Upper lobe of left lung (tissue), 6 donors: ENCODE data around the gene RIOK3. TPM values are rescaled to one million over a fixed set of nuclear protein-coding genes. Genes with fewer than 3 reads are reported as not detected.

Experiments
- ATAC-seq, 2 donors: fragments of 200-7000 bp; cut with Tn5 transposase; one replicate each; pipeline ENCODE4 v1.9.1; 2022; ENCODE audit warnings: mild to moderate bottlenecking in 2 of 2, moderate library complexity in 2 of 2; ENCODE audit not compliant: low FRiP score in 2 of 2
- DNase-seq, 2 donors: peaks; one replicate each; pipeline ENCODE4 v3.0.0-alpha.2; 2019 to 2020
- H3K27ac ChIP-seq, 4 donors: fragments of 200-600 bp; sonication (generic); one replicate each; pipeline ENCODE4 v1.5.1; 2016 to 2019
- H3K27me3 ChIP-seq, 4 donors: fragments of 200-600 bp; sonication (generic); one replicate each; pipeline ENCODE4 v1.5.1; 2017 to 2019
- H3K36me3 ChIP-seq, 4 donors: fragments of 200-600 bp; sonication (generic); one replicate each; pipeline ENCODE4 v1.5.1; 2016 to 2019
- H3K4me1 ChIP-seq, 4 donors: fragments of 200-600 bp; sonication (generic); one replicate each; pipeline ENCODE4 v1.5.1; 2018 to 2019
- H3K4me3 ChIP-seq, 4 donors: fragments of 200-600 bp; sonication (generic); one replicate each; pipeline ENCODE4 v1.5.1; 2017 to 2019; ENCODE audit warnings: mild to moderate bottlenecking in 2 of 4, moderate library complexity in 1 of 4
- H3K9me3 ChIP-seq, 4 donors: fragments of 200-600 bp; sonication (generic); one replicate each; pipeline ENCODE4 v1.5.1; 2018 to 2019
- CTCF ChIP-seq, 6 experiments: fragments of 450-650 bp in 4 of 6; fragments of 200-600 bp in 2 of 6; sonication (generic) in 2 of 6; IDR thresholded peaks; one replicate each; pipeline ENCODE4 v1.5.1; 2016 to 2019; ENCODE audit warnings: antibody characterized with exemption in 6 of 6
- EP300 ChIP-seq, 4 donors: sonication (generic); formaldehyde crosslinking; IDR thresholded peaks; one replicate each; pipeline ENCODE4 v1.5.1; 2017; ENCODE audit warnings: antibody characterized with exemption in 4 of 4, control low read depth in 2 of 4
- POLR2A ChIP-seq, 4 donors: fragments of 450-650 bp; IDR thresholded peaks; one replicate each; pipeline ENCODE4 v1.5.1; 2016 to 2017; ENCODE audit warnings: antibody characterized with exemption in 4 of 4, mild to moderate bottlenecking in 2 of 4
- POLR2AphosphoS5 ChIP-seq, 2 donors: sonication (generic); formaldehyde crosslinking; IDR thresholded peaks; one replicate each; pipeline ENCODE4 v1.5.1; 2017; ENCODE audit warnings: antibody characterized with exemption in 2 of 2
- WGBS, 2 donors: methylation state at CpG; one replicate each; pipeline ENCODE4 v1.1.5; 2017 to 2018; 5-methylcytosine and 5-hydroxymethylcytosine counted together
- total RNA-seq, 6 donors: library from RNA; depleted of rRNA in 4 of 6; stranded (reverse); fragments of >200 nt in 4 of 6; gene quantifications; one replicate each; pipeline versions ENCODE4 v1.1.0 to v1.2.1, GENCODE V29; 2016 to 2021
- donor health status: DM: no; HTN: no; CAD: no; lungs with moderate emphysema.
- donor health status: DM: no; HTN: yes; CAD: no; lungs with severe emphysema.

Gene RIOK3
- total RNA-seq, 6 donors from 2014 or later, result 54.7 to 91.1 (median 60.0) TPM

GRCh38 chr18:23521271-23521670 is 68.2 kb downstream of the RIOK3 start:
- Histone ChIP-seq H3K27me3 (no peaks in the 10 kb centered on the region), H3K9me3 (no peaks in the 10 kb centered on the region), H3K4me3 (no peak overlapping the region), H3K36me3 (peaks cover 31 to 96% (median 75%) of the 10 kb centered on the region in 4 donors), H3K27ac (peak overlapping the region in 3 of 4 donors; percentile 9 to 83 (median 78)), H3K4me1 (peaks cover 17 to 28% (median 19%) of the 10 kb centered on the region in 4 donors)
- 68 to 83% methylated on average over 7 of the region's 7 CpGs for WGBS, 2 donors
- DNase-seq (no peak), ATAC-seq (no peak)
- no peak for TF ChIP-seq POLR2A (IDR thresholded peaks at IDR 0.05)
- no peak for TF ChIP-seq EP300 (IDR thresholded peaks at IDR 0.05)
- TF ChIP-seq POLR2AphosphoS5 (IDR thresholded peaks at IDR 0.05), result no peak
- TF ChIP-seq CTCF (IDR thresholded peaks at IDR 0.05), result no peak

GRCh38 chr18:23521907-23522306 is 68.8 kb downstream of the RIOK3 start:
- Histone ChIP-seq H3K4me1 (peaks cover 16 to 26% (median 18%) of the 10 kb centered on the region in 4 donors), H3K27me3 (no peaks in the 10 kb centered on the region), H3K4me3 (no peak overlapping the region), H3K9me3 (no peaks in the 10 kb centered on the region), H3K36me3 (peaks cover 31 to 96% (median 79%) of the 10 kb centered on the region in 4 donors), H3K27ac (peak overlapping the region; percentile 57 to 83 (median 80))
- no peak for DNase-seq
- no peak for ATAC-seq
- TF ChIP-seq EP300 (IDR thresholded peaks at IDR 0.05) (no peak), CTCF (IDR thresholded peaks at IDR 0.05) (no peak), POLR2AphosphoS5 (IDR thresholded peaks at IDR 0.05) (no peak), POLR2A (IDR thresholded peaks at IDR 0.05) (no peak)
- 75 to 77% methylated on average over 7 of the region's 7 CpGs for WGBS, 2 donors

GRCh38 chr18:23523429-23524212 is 70.5 kb downstream of the RIOK3 start:
- TF ChIP-seq POLR2A (IDR thresholded peaks at IDR 0.05), result no peak
- peak in 1 of 4 donors; percentile 24 for TF ChIP-seq EP300 (IDR thresholded peaks at IDR 0.05)
- peaks cover 23 to 96% (median 79%) of the 10 kb centered on the region in 4 donors for H3K36me3 ChIP-seq
- H3K4me3 ChIP-seq, result no peak overlapping the region
- 51 to 67% methylated on average over 12 of the region's 12 CpGs for WGBS, 2 donors
- no peaks in the 10 kb centered on the region for H3K27me3 ChIP-seq
- no peaks in the 10 kb centered on the region for H3K9me3 ChIP-seq
- H3K4me1 ChIP-seq, result peaks cover 17 to 26% (median 20%) of the 10 kb centered on the region in 4 donors
- H3K27ac ChIP-seq, result peak overlapping the region; percentile 57 to 83 (median 80)
- DNase-seq (peak in 1 of 2 donors; percentile 46), ATAC-seq (peak; percentile 12 to 71)

- Histone ChIP-seq H3K4me1 (peaks cover 17 to 26% (median 20%) of the 10 kb centered on the region in 4 donors), H3K4me3 (no peak overlapping the region), H3K27me3 (no peaks in the 10 kb centered on the region), H3K27ac (peak overlapping the region in 2 of 4 donors; percentile 82 to 83), H3K9me3 (no peaks in the 10 kb centered on the region), H3K36me3 (peaks cover 20 to 96% (median 79%) of the 10 kb centered on the region in 4 donors)
- no peak for TF ChIP-seq CTCF (IDR thresholded peaks at IDR 0.05)
- TF ChIP-seq POLR2A (IDR thresholded peaks at IDR 0.05), result peak in 1 of 4 donors; percentile 8
- TF ChIP-seq POLR2AphosphoS5 (IDR thresholded peaks at IDR 0.05), result no peak
- no peak for TF ChIP-seq EP300 (IDR thresholded peaks at IDR 0.05)
- DNase-seq, result peak in 1 of 2 donors; percentile 27
- ATAC-seq, result no peak
- whole genome bisulfite sequencing, 2 donors, result 92% methylated on average over 14 of the region's 14 CpGs
Observed at GRCh38 chr18:23524213-23524707, 71.2 kb downstream of the RIOK3 start.

GRCh38 chr18:23526501-23527063 is 73.5 kb downstream of the RIOK3 start:
- peaks cover 12 to 23% (median 19%) of the 10 kb centered on the region in 4 donors for H3K4me1 ChIP-seq

More at GRCh38 chr18:23526501-23527063, 73.5 kb downstream of the RIOK3 start:
- H3K36me3 ChIP-seq, result peaks cover 34 to 96% (median 82%) of the 10 kb centered on the region in 4 donors
- DNase-seq (no peak), ATAC-seq (no peak)
- WGBS, 2 donors, result 96 to 97% methylated on average over 5 of the region's 5 CpGs
- H3K27ac ChIP-seq, result no peak overlapping the region
- no peaks in the 10 kb centered on the region for H3K27me3 ChIP-seq
- no peaks in the 10 kb centered on the region for H3K9me3 ChIP-seq
- TF ChIP-seq POLR2AphosphoS5 (IDR thresholded peaks at IDR 0.05) (no peak), POLR2A (IDR thresholded peaks at IDR 0.05) (no peak), EP300 (IDR thresholded peaks at IDR 0.05) (no peak), CTCF (IDR thresholded peaks at IDR 0.05) (no peak)
- no peak overlapping the region for H3K4me3 ChIP-seq
